ENCODE data around the gene COL23A1. TPM values are rescaled to one million over a fixed set of nuclear protein-coding genes. Genes with fewer than 3 reads are reported as not detected.

The COL23A1 gene
- total and polyA plus RNA-seq, 2 of the 8 experiments (the other 6 are each of a cell fraction or from before 2014, with no cell fraction given), result 3.1 to 4.7 TPM

DNA sequence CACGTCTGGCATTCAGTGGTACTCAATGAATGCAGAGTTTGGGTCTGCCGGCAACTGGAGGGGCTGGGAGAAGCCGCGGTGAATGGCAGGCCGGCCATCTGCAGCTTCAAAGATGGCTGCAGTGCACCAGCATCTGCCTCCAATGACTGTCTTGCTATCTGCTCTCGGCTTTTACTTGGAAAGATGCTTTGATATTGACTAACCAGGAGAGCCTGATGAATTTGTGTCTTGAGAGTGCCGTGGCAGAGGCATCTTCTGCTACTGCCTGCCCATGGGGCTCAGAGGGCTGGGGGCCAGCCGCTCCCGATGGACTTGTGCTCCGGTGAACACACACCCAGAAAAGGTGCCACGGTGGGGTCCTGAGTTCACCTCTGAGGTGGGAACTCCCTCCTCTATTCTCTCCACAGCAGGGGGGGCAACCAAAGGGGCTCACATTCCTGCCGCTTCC lies 164.5 kb downstream of the COL23A1 start:
- H2BK5ac ChIP-seq (ENCODE audit: low read depth, low read length), result no peak overlapping the region
- no peak overlapping the region for H4K5ac ChIP-seq (ENCODE audit: insufficient read length, low read depth, low read length)
- H2BK12ac ChIP-seq (ENCODE audit: low read depth, low read length), result no peak overlapping the region
- no peak overlapping the region for H3K18ac ChIP-seq (ENCODE audit: extremely low read depth, low read length)
- no peak overlapping the region for H2BK20ac ChIP-seq (ENCODE audit: low read length)
- FAIRE-seq (no peak), DNase-seq (ENCODE audit: low read depth in 1 of 2, low spot score in 2 of 2) (peak in 1 of 2 experiments; percentile 36)
- no peak overlapping the region for H4K8ac ChIP-seq (ENCODE audit: extremely low read depth, insufficient read depth, low read length)
- ChIA-PET POLR2A (ENCODE audit: partially characterized antibody) (interaction anchor here (0.9 kb wide), 1 partner anchor 38 kb away, joined by 3 read pairs; no protein-coding TSS in a partner anchor), CTCF (ENCODE audit: partially characterized antibody) (no interaction called here)
- H4K91ac ChIP-seq (replicated peaks; ENCODE audit: insufficient read length, low read length), result no peak overlapping the region
- TF ChIP-seq CBX5 (IDR thresholded peaks at IDR 0.05; ENCODE audit: low read depth, low read length), result no peak
- TF ChIP-seq TEAD4 (IDR thresholded peaks at IDR 0.05; ENCODE audit: low read depth, low read length), result no peak
- TF ChIP-seq PHF8 (conservative IDR thresholded peaks at IDR 0.05; ENCODE audit: low read depth, low read length), result no peak
- TF ChIP-seq EGR1 (IDR thresholded peaks at IDR 0.05; ENCODE audit: borderline replicate concordance, low read depth, low read length), result no peak
- no peak for TF ChIP-seq CREB1 (IDR thresholded peaks at IDR 0.05)
- no peak for TF ChIP-seq SUZ12 (IDR thresholded peaks at IDR 0.05; ENCODE audit: low read length)
- no peak for TF ChIP-seq BCL11A (IDR thresholded peaks at IDR 0.05; ENCODE audit: low read depth in 2 of 2, low read length in 2 of 2)
- no peak for TF ChIP-seq EZH2 (IDR thresholded peaks at IDR 0.05; ENCODE audit: low read depth, low read length, severe bottlenecking)
- TF ChIP-seq SP2 (IDR thresholded peaks at IDR 0.05; ENCODE audit: low read length), result no peak
- TF ChIP-seq ASH2L (IDR thresholded peaks at IDR 0.05; ENCODE audit: low read length), result no peak
- no peak for TF ChIP-seq YY1 (IDR thresholded peaks at IDR 0.05; ENCODE audit: low read depth, low read length)
- no peak overlapping the region for H3K4me2 ChIP-seq (ENCODE audit: insufficient read depth in 1 of 2, low read depth in 2 of 2, low read length in 2 of 2)
- H3K56ac ChIP-seq (replicated peaks; ENCODE audit: insufficient read length, low read depth, low read length), result no peak overlapping the region
- no peaks in the 10 kb centered on the region for H3K23me2 ChIP-seq (ENCODE audit: low read depth, low read length)
- H2BK120ac ChIP-seq (replicated peaks; ENCODE audit: low read depth, low read length), result no peak overlapping the region
- no peaks in the 10 kb centered on the region; the same call in 1 of the 2 replicates for H3K79me1 ChIP-seq (ENCODE audit: low read depth, low read length)
- 91% methylated on average over 12 of the region's 12 CpGs; no CpG with 5 or more reads in 1 of the 2 experiments for WGBS, 2 experiments (ENCODE audit: extremely low coverage in 1 of 2, insufficient coverage in 1 of 2, insufficient read length in 1 of 2, insufficient replicate concordance in 2 of 2, low coverage in 1 of 2, low lambda C conversion rate in 2 of 2, missing lambda C conversion rate in 1 of 2)
- no peak overlapping the region for H3K4ac ChIP-seq (replicated peaks; ENCODE audit: insufficient read length, low read depth, low read length)
- H3K79me2 ChIP-seq (ENCODE audit: control insufficient read depth in 1 of 2, insufficient read depth in 2 of 2, low read length in 2 of 2), result no peaks in the 10 kb centered on the region
- H4K20me1 ChIP-seq (replicated peaks in 1 of 2; ENCODE audit: control insufficient read depth in 1 of 2, insufficient read depth in 2 of 2, low read length in 2 of 2), result no peaks in the 10 kb centered on the region
- H3K4me1 ChIP-seq (replicated peaks in 1 of 4; ENCODE audit: control insufficient read depth in 3 of 4, insufficient read depth in 4 of 4, low read length in 3 of 4), result peaks cover 6 to 28% (median 15%) of the 10 kb centered on the region in 4 experiments
- H3K9me3 ChIP-seq (ENCODE audit: insufficient read depth in 2 of 2, low read depth in 1 of 2, low read length in 1 of 2), result no peaks in the 10 kb centered on the region
- H3K4me3 ChIP-seq (ENCODE audit: extremely low read depth in 1 of 4, insufficient read depth in 2 of 4, low read depth in 3 of 4, low read length in 4 of 4), result no peak overlapping the region
- no peak overlapping the region for H3K14ac ChIP-seq (ENCODE audit: insufficient read length)
- no peak overlapping the region for H2AK5ac ChIP-seq (ENCODE audit: low read depth, low read length)
- H3K27ac ChIP-seq (ENCODE audit: low read depth, low read length), result no peak overlapping the region
- H3K27me3 ChIP-seq (replicated peaks in 1 of 4; ENCODE audit: control insufficient read depth in 3 of 4, extremely low read depth in 1 of 4, insufficient read depth in 3 of 4, low read length in 3 of 4), result no peaks in the 10 kb centered on the region
- no peaks in the 10 kb centered on the region for H3K36me3 ChIP-seq (ENCODE audit: control insufficient read depth in 2 of 4, insufficient read depth in 4 of 4, low read length in 3 of 4)
- H3K9ac ChIP-seq (replicated peaks in 1 of 4; ENCODE audit: extremely low read depth in 1 of 4, low read depth in 3 of 4, low read length in 3 of 4), result no peak overlapping the region
- H2BK15ac ChIP-seq (ENCODE audit: low read length), result no peak overlapping the region
- H2AFZ ChIP-seq (ENCODE audit: low read length), result no peak overlapping the region
- no peak overlapping the region for H3K23ac ChIP-seq (ENCODE audit: insufficient read length)

Data from H1 (cell line).